ENCODE measurements around the gene TP53RK. TPM values are rescaled to one million over a fixed set of nuclear protein-coding genes. Genes with fewer than 3 reads are reported as not detected.

TP53RK gene
- total RNA-seq, 4 donors from 2014 or later: 15.0 to 27.0 (median 25.8) TPM

GRCh38 chr20:46670585-46671584, 18.4 kb downstream of the TP53RK start:
- Histone ChIP-seq H3K9me3 (peaks cover 11% of the 10 kb centered on the region), H3K27me3 (no peaks in the 10 kb centered on the region), H3K27ac (no peak overlapping the region), H3K4me3 (no peak overlapping the region), H3K4me1 (no peaks in the 10 kb centered on the region), H3K36me3 (no peaks in the 10 kb centered on the region)
- WGBS: 89% methylated on average over 3 of the region's 3 CpGs
- no peak for TF ChIP-seq EP300 (IDR thresholded peaks at IDR 0.05)
- TF ChIP-seq POLR2A (IDR thresholded peaks at IDR 0.05): no peak
- no peak for TF ChIP-seq POLR2AphosphoS5 (IDR thresholded peaks at IDR 0.05)
- TF ChIP-seq CTCF (IDR thresholded peaks at IDR 0.05): no peak
- DNase-seq (ENCODE audit: low spot score in 2 of 2): no peak

GRCh38 chr20:46670228-46670584, 19.0 kb downstream of the TP53RK start:
- WGBS: 91% methylated on average over 2 of the region's 2 CpGs
- Histone ChIP-seq H3K4me3 (no peak overlapping the region), H3K27me3 (no peaks in the 10 kb centered on the region), H3K9me3 (peaks cover 11% of the 10 kb centered on the region), H3K27ac (no peak overlapping the region), H3K36me3 (no peaks in the 10 kb centered on the region), H3K4me1 (no peaks in the 10 kb centered on the region)
- DNase-seq (ENCODE audit: low spot score in 2 of 2): no peak
- TF ChIP-seq POLR2AphosphoS5 (IDR thresholded peaks at IDR 0.05) (no peak), EP300 (IDR thresholded peaks at IDR 0.05) (no peak), POLR2A (IDR thresholded peaks at IDR 0.05) (no peak)

- Histone ChIP-seq H3K27me3 (no peaks in the 10 kb centered on the region), H3K9me3 (peaks cover 11% of the 10 kb centered on the region), H3K27ac (no peak overlapping the region), H3K4me3 (no peak overlapping the region), H3K4me1 (no peaks in the 10 kb centered on the region), H3K36me3 (no peaks in the 10 kb centered on the region)
- no peak for DNase-seq (ENCODE audit: low spot score in 2 of 2)
- WGBS: 63% methylated on average over 6 of the region's 6 CpGs
- no peak for TF ChIP-seq CTCF (IDR thresholded peaks at IDR 0.05)
- no peak for TF ChIP-seq POLR2AphosphoS5 (IDR thresholded peaks at IDR 0.05)
- no peak for TF ChIP-seq EP300 (IDR thresholded peaks at IDR 0.05)
- TF ChIP-seq POLR2A (IDR thresholded peaks at IDR 0.05): no peak
Measured at GRCh38 chr20:46666818-46667515, 22.3 kb downstream of the TP53RK start.

GRCh38 chr20:46666306-46666705, 22.9 kb downstream of the TP53RK start:
- no peaks in the 10 kb centered on the region for H3K27me3 ChIP-seq
- WGBS: 91% methylated on average over 3 of the region's 3 CpGs
- no peaks in the 10 kb centered on the region for H3K36me3 ChIP-seq
- no peak for DNase-seq (ENCODE audit: low spot score in 2 of 2)
- H3K27ac ChIP-seq: no peak overlapping the region
- H3K4me3 ChIP-seq: no peak overlapping the region
- peaks cover 10% of the 10 kb centered on the region for H3K9me3 ChIP-seq
- TF ChIP-seq POLR2AphosphoS5 (IDR thresholded peaks at IDR 0.05) (no peak), CTCF (IDR thresholded peaks at IDR 0.05) (no peak), EP300 (IDR thresholded peaks at IDR 0.05) (no peak), POLR2A (IDR thresholded peaks at IDR 0.05) (no peak)
- no peaks in the 10 kb centered on the region for H3K4me1 ChIP-seq

- TF ChIP-seq EP300 (IDR thresholded peaks at IDR 0.05) (no peak), CTCF (IDR thresholded peaks at IDR 0.05) (no peak), POLR2AphosphoS5 (IDR thresholded peaks at IDR 0.05) (no peak)
- Histone ChIP-seq H3K36me3 (no peaks in the 10 kb centered on the region), H3K4me3 (no peak overlapping the region), H3K4me1 (no peaks in the 10 kb centered on the region), H3K27ac (no peak overlapping the region), H3K9me3 (peaks cover 4% of the 10 kb centered on the region), H3K27me3 (no peaks in the 10 kb centered on the region)
- WGBS: 96% methylated on average over 3 of the region's 3 CpGs
- no peak for DNase-seq (ENCODE audit: low spot score in 2 of 2)
Measured at GRCh38 chr20:46665602-46666001, 23.6 kb downstream of the TP53RK start.

Data from suprapubic skin (tissue), 4 donors.